Adipose tissue (tissue), 3 donors: ENCODE measurements around the gene OR10A2. TPM values are rescaled to one million over a fixed set of nuclear protein-coding genes. Genes with fewer than 3 reads are reported as not detected.

Experiments
- polyA plus RNA-seq, 3 donors: library from polyadenylated mRNA; stranded (reverse); fragments of 200-250 nt; gene quantifications; one replicate each; pipeline ENCODE4 v1.2.3, GENCODE V29; 2013
- donor health status: healthy with polysubstance abuse.
- donor health status: Bipolar disorder and iron deficiency.
- donor health status: healthy.

Gene OR10A2
- polyA plus RNA-seq, 3 donors, result not detected

Other genes starting within 250 kb of the OR10A2 start
- 10 to 100 TPM; 18.7 to 49.0 (median 39.9) TPM for gene TPP1, start 243.6 kb upstream of the OR10A2 start, polyA plus RNA-seq
- gene DCHS1, start 207.2 kb upstream of the OR10A2 start, polyA plus RNA-seq, result 1 to 10 TPM; 3.0 to 9.3 (median 8.2) TPM
- gene MRPL17, start 179.7 kb upstream of the OR10A2 start, polyA plus RNA-seq, result 10 to 100 TPM; 23.4 to 34.1 (median 34.0) TPM
- gene OR2AG2, start 91.1 kb upstream of the OR10A2 start, polyA plus RNA-seq, result under 1 TPM in 1 of 3 donors, not detected in 2; 0.02 TPM
- gene OR2AG1, start 80.0 kb upstream of the OR10A2 start, polyA plus RNA-seq, result not detected
- gene OR6A2, start 63.4 kb upstream of the OR10A2 start, polyA plus RNA-seq, result not detected
- not detected for gene OR10A5, start 17.4 kb upstream of the OR10A2 start, polyA plus RNA-seq
- gene OR10A4, start 13.6 kb downstream of the OR10A2 start, polyA plus RNA-seq, result not detected
- not detected for gene OR2D2, start 29.4 kb downstream of the OR10A2 start, polyA plus RNA-seq
- not detected for gene OR2D3, start 57.9 kb downstream of the OR10A2 start, polyA plus RNA-seq
- 1 to 10 TPM in 1 of 3 donors, under 1 TPM in 2; 0.48 to 2.8 (median 0.90) TPM for gene ZNF215, start 63.4 kb downstream of the OR10A2 start, polyA plus RNA-seq
- gene ZNF214, start 157.3 kb downstream of the OR10A2 start, polyA plus RNA-seq, result under 1 TPM; 0.51 to 0.94 (median 0.90) TPM
- under 1 TPM in 1 of 3 donors, not detected in 2; 0.11 TPM for gene NLRP14, start 157.4 kb downstream of the OR10A2 start, polyA plus RNA-seq
- not detected for gene RBMXL2, start 225.9 kb downstream of the OR10A2 start, polyA plus RNA-seq